Measurements from ENCODE around the gene MED13L. TPM values are rescaled to one million over a fixed set of nuclear protein-coding genes. Genes with fewer than 3 reads are reported as not detected.

Gene MED13L
- total and polyA plus RNA-seq, 4 donors = 7.9 to 94.0 (median 37.7) TPM

GRCh38 chr12:116249938-116250337 lies 27.6 kb downstream of the MED13L start (continued):
- TF ChIP-seq REST (IDR thresholded peaks at IDR 0.05) = no peak

- H3K9ac ChIP-seq (ENCODE audit: low read depth in 1 of 2, low read length in 2 of 2) = no peak overlapping the region
- no peak overlapping the region for H3K4me3 ChIP-seq (ENCODE audit: low read depth in 1 of 3, low read length in 3 of 3)
- DNase-seq (ENCODE audit: low spot score) = no peak
- no peak for TF ChIP-seq MAX (IDR thresholded peaks at IDR 0.05)
- TF ChIP-seq NR2F2 (IDR thresholded peaks at IDR 0.05) = no peak
- TF ChIP-seq JUND (IDR thresholded peaks at IDR 0.05) = no peak
- TF ChIP-seq FOXA1 (IDR thresholded peaks at IDR 0.05) = no peak
- TF ChIP-seq REST (IDR thresholded peaks at IDR 0.05) = no peak
- TF ChIP-seq SP1 (IDR thresholded peaks at IDR 0.05) = no peak
- TF ChIP-seq GABPA (IDR thresholded peaks at IDR 0.05 in 1 of 2, conservative IDR thresholded peaks at IDR 0.05 in 1 of 2) = no peak
- TF ChIP-seq YY1 (IDR thresholded peaks at IDR 0.05) = no peak
- TF ChIP-seq FOXA2 (IDR thresholded peaks at IDR 0.05) = no peak
- TF ChIP-seq HNF4G (IDR thresholded peaks at IDR 0.05) = no peak
- no peak for TF ChIP-seq HNF4A (conservative IDR thresholded peaks at IDR 0.05)
- TF ChIP-seq CTCF (IDR thresholded peaks at IDR 0.05; ENCODE audit: low read depth, low read length, missing input control) = no peak
- TF ChIP-seq ATF3 (IDR thresholded peaks at IDR 0.05) = no peak
- TF ChIP-seq RXRA (IDR thresholded peaks at IDR 0.05) = no peak
- TF ChIP-seq EGR1 (IDR thresholded peaks at IDR 0.05; ENCODE audit: low read depth in 2 of 2) = no peak
- H3K27me3 ChIP-seq (ENCODE audit: control insufficient read depth in 4 of 4, insufficient read depth in 4 of 4, low read length in 3 of 4) = no peaks in the 10 kb centered on the region
- no peaks in the 10 kb centered on the region for H3K36me3 ChIP-seq (ENCODE audit: control insufficient read depth in 4 of 4, insufficient read depth in 3 of 4, low read depth in 1 of 4, low read length in 3 of 4)
- H3K27ac ChIP-seq (ENCODE audit: low read depth in 1 of 2, low read length in 2 of 2) = no peak overlapping the region
- H3K4me1 ChIP-seq (ENCODE audit: control insufficient read depth in 4 of 4, insufficient read depth in 4 of 4, low read length in 3 of 4) = peaks cover 8 to 19% (median 12%) of the 10 kb centered on the region in 4 donors
- H3K9me3 ChIP-seq (ENCODE audit: control insufficient read depth in 4 of 4, low read length in 3 of 4) = no peaks in the 10 kb centered on the region
These were observed 28.6 kb downstream of the MED13L start for GRCh38 chr12:116248930-116249329.
